HCT116 (cell line): Measurements from ENCODE around the gene PRDM11. TPM values are rescaled to one million over a fixed set of nuclear protein-coding genes. Genes with fewer than 3 reads are reported as not detected.

Source experiments
- ATAC-seq: fragments of 200-7000 bp; cut with Tn5 transposase; 2 replicates; pipeline ENCODE4 v1.9.1; 2020; ENCODE audit warnings: mild to moderate bottlenecking, moderate library complexity
- BruUV-seq: library from RNA; stranded (reverse); fragments of 400-500 nt; replicated peaks from 2 replicates; lab custom pipeline; 2021; lab: Mats Ljungman, UMichigan
- CTCF ChIA-PET: fragments of 300-600 bp; sonication (Branson Sonifier 250); formaldehyde crosslinking; loops from one replicate; lab custom pipeline; 2021; ENCODE audit warnings: antibody characterized with exemption; lab: Charles Lee
- POLR2A ChIA-PET: fragments of 300-600, 350-600 bp; sonication (Branson Sonifier 250); formaldehyde crosslinking; loops from one replicate; lab custom pipeline; 2021; ENCODE audit warnings: antibody characterized with exemption; lab: Charles Lee
- RAD21 ChIA-PET, 2 experiments: fragments of 300-600 bp; sonication (Branson Sonifier 250); formaldehyde crosslinking; loops; one replicate each; lab custom pipeline; 2023; ENCODE audit warnings: low total read pairs in 2 of 2; ENCODE audit not compliant: uncharacterized antibody in 2 of 2, unreplicated experiment in 2 of 2, low non-redundant PET in 1 of 2; lab: Charles Lee
- DNase-seq: peaks from one replicate; pipeline ENCODE4 v3.0.0-alpha.2; 2010; ENCODE audit warnings: low read depth, low spot score
- H2AFZ ChIP-seq: fragments of 200-600 bp; shearing (Covaris generic), sonication (generic); 2 replicates; pipeline ENCODE4 v1.6.1; 2017; ENCODE audit warnings: low read depth, mixed run types, mixed read lengths, antibody characterized with exemption, low read length; ENCODE audit not compliant: poor library complexity, severe bottlenecking
- H3K27ac ChIP-seq: 2 replicates; pipeline ENCODE4 v1.5.1; 2012; ENCODE audit warnings: low read depth, low read length
- H3K27me3 ChIP-seq: fragments of 200-600 bp; sonication (generic); 2 replicates; pipeline ENCODE4 v1.6.1; 2016; ENCODE audit warnings: mixed run types, low read length, mixed read lengths; ENCODE audit not compliant: insufficient read depth
- H3K36me3 ChIP-seq, 2 experiments: fragments of 200-500 bp in 1 of 2; fragments of 200-600 bp in 1 of 2; sonication (Bioruptor generic) in 1 of 2; sonication (generic) in 1 of 2; 2 replicates each; pipeline versions ENCODE4 v1.5.1 to v1.6.1; 2014 to 2016; ENCODE audit warnings: low read length in 2 of 2, inconsistent platforms in 1 of 2, mixed read lengths in 1 of 2, mixed run types in 1 of 2; ENCODE audit not compliant: insufficient read depth in 2 of 2, control insufficient read depth in 1 of 2
- H3K4me1 ChIP-seq, 2 experiments: fragments of 200-600 bp in 1 of 2; sonication (generic) in 1 of 2; 2 replicates each; pipeline versions ENCODE4 v1.5.1 to v1.6.1; 2012 to 2017; ENCODE audit warnings: low read length in 2 of 2, inconsistent platforms in 1 of 2, mild to moderate bottlenecking in 1 of 2, mixed read lengths in 1 of 2, mixed run types in 1 of 2, moderate library complexity in 1 of 2; ENCODE audit not compliant: insufficient read depth in 2 of 2, control insufficient read depth in 1 of 2
- H3K4me2 ChIP-seq: fragments of 200-600 bp; sonication (generic); 2 replicates; pipeline ENCODE4 v1.6.1; 2017; ENCODE audit warnings: mixed run types, low read length, mixed read lengths
- H3K4me3 ChIP-seq, 2 experiments: fragments of 200-600 bp in 1 of 2; sonication (generic) in 1 of 2; replicated peaks in 1 of 2; 2 replicates each; pipeline ENCODE4 v1.5.1; 2011 to 2016; ENCODE audit warnings: low read length in 2 of 2, control low read depth in 1 of 2, low read depth in 1 of 2, mild to moderate bottlenecking in 1 of 2, mixed read lengths in 1 of 2, mixed run types in 1 of 2
- H3K79me2 ChIP-seq: fragments of 200-600 bp; sonication (generic); 2 replicates; pipeline ENCODE4 v1.6.1; 2017; ENCODE audit warnings: mild to moderate bottlenecking, mixed run types, low read length, moderate library complexity, mixed read lengths; ENCODE audit not compliant: insufficient read depth
- H3K9ac ChIP-seq: fragments of 200-600 bp; sonication (generic); 2 replicates; pipeline ENCODE4 v1.6.1; 2016; ENCODE audit warnings: low read length, mixed read lengths
- H3K9me2 ChIP-seq: fragments of 200-600 bp; sonication (generic), shearing (Covaris generic); 2 replicates; pipeline ENCODE4 v1.6.1; 2017; ENCODE audit warnings: mixed run types, mild to moderate bottlenecking, moderate library complexity; ENCODE audit not compliant: insufficient read depth
- H3K9me3 ChIP-seq, 2 experiments: fragments of 200-500 bp in 1 of 2; fragments of 200-600 bp in 1 of 2; sonication (Bioruptor generic) in 1 of 2; sonication (generic) in 1 of 2; 2 replicates each; pipeline ENCODE4 v1.6.1; 2014 to 2017; ENCODE audit warnings: low read length in 2 of 2, mixed read lengths in 2 of 2, inconsistent platforms in 1 of 2, low read depth in 1 of 2, mild to moderate bottlenecking in 1 of 2, mixed run types in 1 of 2, moderate library complexity in 1 of 2; ENCODE audit not compliant: control insufficient read depth in 1 of 2, insufficient read depth in 1 of 2
- H4K20me1 ChIP-seq: fragments of 200-600 bp; sonication (generic), shearing (Covaris generic); 2 replicates; pipeline ENCODE4 v1.6.1; 2017; ENCODE audit warnings: mixed run types, mild to moderate bottlenecking, moderate library complexity; ENCODE audit not compliant: insufficient read depth
- ATF3 ChIP-seq: IDR thresholded peaks from 2 replicates; pipeline ENCODE4 v1.6.1; 2012
- CEBPB ChIP-seq: IDR thresholded peaks from 2 replicates; pipeline ENCODE4 v1.6.1; 2012; ENCODE audit warnings: low read depth
- CTCF ChIP-seq, 3 experiments: fragments of 200-600 bp in 1 of 3; sonication (generic) in 1 of 3; IDR thresholded peaks in 2 of 3; conservative IDR thresholded peaks in 1 of 3; 2 replicates each; pipeline ENCODE4 v1.5.1; 2012 to 2017; ENCODE audit warnings: low read depth in 2 of 3, low read length in 2 of 3, antibody characterized with exemption in 1 of 3, borderline replicate concordance in 1 of 3, control low read depth in 1 of 3, mild to moderate bottlenecking in 1 of 3, mixed read lengths in 1 of 3, mixed run types in 1 of 3, moderate library complexity in 1 of 3; ENCODE audit not compliant: insufficient read depth in 1 of 3
- EGR1 ChIP-seq: IDR thresholded peaks from 2 replicates; pipeline ENCODE4 v1.6.1; 2012; ENCODE audit warnings: low read depth
- EZH2 ChIP-seq: fragments of 200-600 bp; sonication (generic); IDR thresholded peaks from 2 replicates; pipeline ENCODE4 v1.6.1; 2017; ENCODE audit warnings: antibody characterized with exemption, mixed run types
- EZH2phosphoT487 ChIP-seq: fragments of 200-600 bp; IDR thresholded peaks from 2 replicates; pipeline ENCODE4 v1.6.1; 2018; ENCODE audit warnings: antibody characterized with exemption, borderline replicate concordance
- FOSL1 ChIP-seq: IDR thresholded peaks from 2 replicates; pipeline ENCODE4 v1.6.1; 2012; ENCODE audit warnings: low read depth
- JUND ChIP-seq: IDR thresholded peaks from 2 replicates; pipeline ENCODE4 v1.6.1; 2012
- MAX ChIP-seq: IDR thresholded peaks from 2 replicates; pipeline ENCODE4 v1.6.1; 2012
- POLR2A ChIP-seq: IDR thresholded peaks from 2 replicates; pipeline ENCODE4 v1.7.0; 2011; ENCODE audit warnings: borderline replicate concordance; ENCODE audit not compliant: insufficient read depth, insufficient read length; ENCODE audit errors: extremely low read depth
- SIN3A ChIP-seq: IDR thresholded peaks from 2 replicates; pipeline ENCODE4 v1.6.1; 2012; ENCODE audit warnings: low read depth
- SP1 ChIP-seq: IDR thresholded peaks from 2 replicates; pipeline ENCODE4 v1.6.1; 2012; ENCODE audit warnings: low read depth
- SRF ChIP-seq: IDR thresholded peaks from 2 replicates; pipeline ENCODE4 v1.6.1; 2012; ENCODE audit warnings: low read depth
- YY1 ChIP-seq: IDR thresholded peaks from 2 replicates; pipeline ENCODE4 v1.6.1; 2011; ENCODE audit warnings: low read length, low read depth, moderate library complexity, mild to moderate bottlenecking; ENCODE audit not compliant: insufficient replicate concordance; ENCODE audit errors: extremely low read depth
- ZBTB33 ChIP-seq: IDR thresholded peaks from 2 replicates; pipeline ENCODE4 v1.6.1; 2011; ENCODE audit warnings: mild to moderate bottlenecking, low read length, moderate library complexity; ENCODE audit not compliant: insufficient replicate concordance; ENCODE audit errors: extremely low read depth
- ZFX ChIP-seq: fragments of 450-650 bp; IDR thresholded peaks from 2 replicates; pipeline ENCODE4 v1.6.1; 2017
- intact Hi-C: fragments of 100-400 bp; cut with micrococcal nuclease; formaldehyde crosslinking; loops from 2 replicates; pipeline ENCODE4 v1.10.0; 2022
- total RNA-seq: library from RNA; stranded (reverse); gene quantifications from one replicate; pipeline ENCODE4 v1.2.1, GENCODE V29; 2021; ENCODE audit not compliant: unreplicated experiment

The PRDM11 gene
- total RNA-seq, 1 experiment from 2014 or later = 9.3 TPM

GRCh38 chr11:45263773-45264172 lies 117.3 kb downstream of the PRDM11 start:
- H3K9me2 ChIP-seq = no peaks in the 10 kb centered on the region
- H3K4me1 ChIP-seq = peaks cover 21 to 53% of the 10 kb centered on the region in 2 experiments
- POLR2A ChIA-PET = interaction anchor here (1.4 kb wide), 1 partner anchor 11 kb away, joined by 4 read pairs; no protein-coding TSS in a partner anchor
- H3K9ac ChIP-seq = no peak overlapping the region
- H3K9me3 ChIP-seq = no peaks in the 10 kb centered on the region
- CTCF ChIA-PET = interaction anchor here (1.3 kb wide), 1 partner anchor 11 kb away, joined by 6 read pairs; no protein-coding TSS in a partner anchor
- intact Hi-C loops = no loop called here
- no peak for DNase-seq
- no peak overlapping the region for H2AFZ ChIP-seq
- no peak overlapping the region for H3K4me2 ChIP-seq
- no peak for TF ChIP-seq ATF3
- TF ChIP-seq JUND = no peak
- TF ChIP-seq, all 23 proteins: peak for 0
- RAD21 ChIA-PET = no interaction called here
- Histone ChIP-seq H3K4me3 (no peak overlapping the region), H3K36me3 (no peaks in the 10 kb centered on the region), H4K20me1 (no peaks in the 10 kb centered on the region), H3K79me2 (no peaks in the 10 kb centered on the region), H3K27ac (no peak overlapping the region), H3K27me3 (no peaks in the 10 kb centered on the region)
- no peak for ATAC-seq
- BruUV-seq = no TSS peak

GRCh38 chr11:45264839-45265515 lies 118.5 kb downstream of the PRDM11 start:
- no peaks in the 10 kb centered on the region for H3K9me3 ChIP-seq
- H3K9me2 ChIP-seq = no peaks in the 10 kb centered on the region
- BruUV-seq = no TSS peak
- ATAC-seq (no peak), DNase-seq (no peak)
- H4K20me1 ChIP-seq = no peaks in the 10 kb centered on the region
- H3K79me2 ChIP-seq = no peaks in the 10 kb centered on the region
- H3K4me3 ChIP-seq = peak overlapping the region in 1 of 2 experiments; percentile 20; a peak in 1 of 4 replicates
- H3K4me1 ChIP-seq = peaks cover 11 to 41% of the 10 kb centered on the region in 2 experiments
- H3K9ac ChIP-seq = no peak overlapping the region
- H3K27me3 ChIP-seq = no peaks in the 10 kb centered on the region
- RAD21 ChIA-PET = no interaction called here
- peak overlapping the region; percentile 70 for H2AFZ ChIP-seq
- POLR2A ChIA-PET = interaction anchor here (0.6 to 1.4 kb wide), 2 partner anchors 13 to 221 kb away, joined by 3 to 4 read pairs; no protein-coding TSS in a partner anchor
- CTCF ChIA-PET = interaction anchor here (1.2 kb wide), 1 partner anchor 13 kb away, joined by 6 read pairs; no protein-coding TSS in a partner anchor
- no peaks in the 10 kb centered on the region for H3K36me3 ChIP-seq
- no peak overlapping the region for H3K27ac ChIP-seq
- H3K4me2 ChIP-seq = peak overlapping the region; percentile 58
- intact Hi-C loops = no loop called here
- TF ChIP-seq EGR1 = peak; percentile 66
- peak; percentile 59 for TF ChIP-seq FOSL1
- no peak for TF ChIP-seq ZFX
- TF ChIP-seq CEBPB = no peak
- no peak for TF ChIP-seq MAX
- TF ChIP-seq SP1 = no peak
- TF ChIP-seq SIN3A = no peak
- no peak for TF ChIP-seq YY1
- no peak for TF ChIP-seq POLR2A
- TF ChIP-seq EZH2phosphoT487 = no peak
- TF ChIP-seq ATF3 = no peak
- no peak for TF ChIP-seq SRF
- TF ChIP-seq CTCF (IDR thresholded peaks at IDR 0.05 in 2 of 3, conservative IDR thresholded peaks at IDR 0.05 in 1 of 3; ENCODE audit: borderline replicate concordance in 1 of 3, insufficient read depth in 1 of 3, low read depth in 2 of 3, low read length in 2 of 3) = no peak
- TF ChIP-seq ZBTB33 = no peak
- TF ChIP-seq EZH2 = no peak
